ENCODE measurements around the gene CTNND2.

CTNND2 gene

GRCh38 chr5:11594021-11594420, 310.2 kb downstream of the CTNND2 start:
- no peak for DNase-seq (ENCODE audit: low read depth)

DNA sequence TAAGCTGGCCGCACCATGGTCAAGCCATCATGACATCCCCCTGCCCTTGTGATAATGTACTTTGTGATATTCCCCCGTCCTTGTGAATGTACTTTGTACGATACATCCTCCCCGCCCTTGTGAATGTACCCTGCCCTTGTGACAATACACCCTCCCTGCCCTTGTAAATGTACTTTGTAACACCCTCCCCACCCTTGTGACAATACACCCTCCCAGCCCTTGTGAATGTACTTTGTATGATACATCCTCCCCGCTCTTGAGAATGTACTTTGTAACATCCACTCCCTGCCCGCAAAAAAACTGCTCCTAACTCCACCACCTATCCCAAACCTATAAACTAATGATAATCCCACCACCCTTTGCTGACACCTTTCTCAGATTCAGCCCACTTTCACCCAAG, 313.8 kb downstream of the CTNND2 start:
- DNase-seq (ENCODE audit: low read depth) = no peak

DNA sequence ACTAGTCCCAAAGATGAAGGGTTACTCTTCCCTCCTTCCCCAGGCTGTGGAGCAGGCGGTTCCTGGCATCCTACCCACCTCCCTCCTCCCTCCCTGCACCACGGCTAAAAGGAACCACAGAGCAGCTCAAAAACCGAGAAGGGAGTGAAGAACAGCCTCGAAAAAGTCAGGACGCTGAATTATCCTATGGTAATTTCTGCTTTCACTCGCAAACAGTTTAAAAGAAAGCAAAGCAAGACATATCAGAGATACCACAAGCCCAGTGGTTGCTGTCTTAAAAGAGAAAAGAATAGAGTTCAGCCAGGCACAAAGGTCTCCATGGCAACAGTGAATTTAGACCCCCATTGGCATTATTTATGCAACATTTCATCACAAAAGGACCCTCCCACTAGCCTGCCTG, 315.4 kb downstream of the CTNND2 start:
- DNase-seq (ENCODE audit: low read depth) = no peak

GRCh38 chr5:11584017-11584416, 320.2 kb downstream of the CTNND2 start:
- DNase-seq (ENCODE audit: low read depth) = no peak

DNA sequence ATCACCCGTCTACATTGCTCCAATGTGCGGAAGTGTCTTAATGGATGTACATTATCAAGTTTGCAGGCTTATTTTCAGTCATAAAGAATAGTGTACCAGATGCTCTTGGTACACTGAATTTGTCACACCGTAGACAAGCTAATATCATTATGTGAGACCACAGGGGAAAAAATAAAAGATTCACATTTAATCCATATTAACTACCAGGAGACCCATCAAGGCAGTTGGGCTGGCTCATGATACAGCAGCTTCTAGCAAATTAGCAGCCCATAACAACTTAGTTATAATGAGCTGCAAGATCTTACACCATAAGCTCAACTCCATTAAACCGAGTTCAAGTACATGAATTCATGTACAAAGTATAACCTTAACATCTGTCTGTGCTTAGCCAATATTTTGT, 324.9 kb downstream of the CTNND2 start:
- no peak for DNase-seq (ENCODE audit: low read depth)

DNA sequence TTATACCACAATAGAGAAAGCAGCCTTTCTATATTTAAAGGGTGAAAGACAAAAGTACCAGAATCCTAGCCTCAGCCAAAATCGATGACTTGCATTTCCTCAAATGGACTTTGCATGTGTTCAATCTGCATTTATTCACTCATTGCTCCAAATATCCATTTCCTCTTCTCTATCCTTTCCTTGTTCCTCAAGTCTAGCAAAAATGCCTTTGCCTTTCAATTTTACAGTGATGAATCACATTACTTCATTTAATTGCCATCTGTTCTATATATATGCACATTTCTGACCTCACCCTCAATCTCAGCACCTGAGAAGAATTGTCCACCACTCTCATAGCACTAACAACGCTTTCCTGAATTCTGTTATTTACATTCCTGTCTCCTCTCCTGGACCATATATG, 329.5 kb downstream of the CTNND2 start:
- DNase-seq (ENCODE audit: low read depth) = no peak

DNA sequence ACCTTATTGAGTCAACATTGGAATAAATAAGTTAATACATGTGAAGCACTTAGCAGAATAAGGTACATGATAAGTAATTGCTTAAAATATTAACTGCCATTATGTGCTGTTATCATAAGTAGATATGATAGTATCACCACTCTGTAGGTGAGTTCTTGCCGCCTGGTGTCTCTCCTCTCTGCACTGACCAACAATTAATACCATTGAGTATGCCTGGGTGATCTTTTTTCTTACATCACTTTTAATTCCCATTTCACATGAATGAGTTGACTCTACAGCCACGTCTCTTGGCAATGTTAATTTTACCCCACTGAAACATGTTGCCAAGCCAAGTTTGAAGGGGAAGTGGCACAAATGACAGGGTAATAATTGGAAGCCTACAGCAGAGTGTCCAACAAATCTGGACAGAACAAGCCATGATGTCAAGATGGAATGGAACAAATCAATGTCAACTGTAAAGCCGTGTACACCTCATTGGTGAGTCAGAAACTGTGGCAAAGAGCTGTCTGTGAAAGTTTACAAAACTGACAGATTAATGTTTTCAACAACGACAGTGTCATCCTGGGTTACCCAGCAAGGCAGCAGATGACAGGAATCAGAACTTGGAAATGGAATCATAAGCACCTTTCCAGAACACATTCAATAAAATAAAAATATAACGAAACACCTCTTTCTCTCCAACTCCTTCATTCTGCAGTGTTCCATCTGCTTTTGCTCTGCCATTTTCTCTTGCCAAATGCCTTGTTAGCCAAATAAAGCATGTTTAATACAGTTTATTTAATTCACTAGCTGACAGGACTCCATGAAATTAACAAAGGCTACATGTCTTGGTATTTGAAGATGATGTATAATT, 330.9 kb downstream of the CTNND2 start:
- DNase-seq (ENCODE audit: low read depth) = no peak

DNA sequence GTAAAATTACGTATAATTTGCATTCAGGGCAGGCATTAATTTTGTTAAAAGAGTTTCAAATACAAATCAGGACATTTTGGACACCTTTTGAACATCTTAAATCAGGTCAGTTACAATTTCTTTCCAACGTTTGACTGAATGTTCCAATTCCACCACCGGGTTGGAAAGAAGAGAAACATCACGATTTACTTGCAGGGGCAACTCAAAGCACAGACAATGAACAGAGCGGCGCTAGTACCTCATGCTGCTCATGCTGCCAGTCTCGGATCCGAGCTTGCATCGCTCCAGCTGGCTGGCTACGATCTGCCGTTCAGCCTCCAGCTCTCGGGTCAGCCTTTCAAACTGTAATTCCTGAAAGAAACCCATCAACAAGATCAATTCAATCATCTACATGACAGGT, 339.5 kb downstream of the CTNND2 start:
- DNase-seq (ENCODE audit: low read depth) = no peak

DNA sequence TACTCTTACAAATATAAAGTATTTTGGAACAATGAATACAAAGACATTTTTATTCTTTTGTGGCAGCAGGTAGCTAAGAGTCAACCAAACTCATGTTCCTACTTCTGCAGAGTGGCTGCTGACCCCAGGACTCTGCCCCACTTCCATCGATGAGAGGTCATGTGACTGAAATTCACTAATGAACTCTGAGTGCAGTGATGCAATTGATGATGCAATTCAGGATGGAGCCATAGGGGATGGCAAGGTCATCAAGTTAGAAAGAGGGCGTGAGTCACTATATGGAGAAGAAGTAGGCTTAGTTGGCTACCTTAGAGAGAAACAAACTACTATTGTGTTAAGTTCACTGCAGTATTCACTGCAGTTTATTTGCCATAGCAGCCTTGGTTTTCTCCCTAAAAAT, 340.4 kb downstream of the CTNND2 start:
- DNase-seq (ENCODE audit: low read depth) = no peak

- DNase-seq (ENCODE audit: low read depth) = no peak
Measured at GRCh38 chr5:11560915-11561697, 343.1 kb downstream of the CTNND2 start.

- DNase-seq (ENCODE audit: low read depth) = no peak
Measured at GRCh38 chr5:11557063-11557462, 347.2 kb downstream of the CTNND2 start.

DNA sequence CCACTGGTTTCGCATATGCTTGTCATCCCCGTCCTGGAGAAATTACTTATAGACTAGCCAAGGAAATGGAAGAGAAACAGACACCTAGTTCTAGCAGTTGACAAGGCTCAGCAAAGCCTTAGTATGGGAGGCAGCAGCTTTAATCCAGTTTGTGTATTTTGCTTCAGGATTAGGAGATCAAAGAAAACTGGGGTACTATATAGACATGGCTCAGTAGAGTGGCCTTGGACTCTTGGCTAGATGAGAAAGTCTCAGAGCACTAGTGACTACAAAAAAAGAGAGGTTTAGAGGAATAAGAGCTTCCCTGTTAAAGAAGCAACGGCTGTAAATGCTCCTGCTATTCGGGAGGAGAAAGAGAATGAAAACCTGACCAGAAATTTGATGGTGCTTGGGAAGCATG, 349.1 kb downstream of the CTNND2 start:
- DNase-seq (ENCODE audit: low read depth) = no peak

DNA sequence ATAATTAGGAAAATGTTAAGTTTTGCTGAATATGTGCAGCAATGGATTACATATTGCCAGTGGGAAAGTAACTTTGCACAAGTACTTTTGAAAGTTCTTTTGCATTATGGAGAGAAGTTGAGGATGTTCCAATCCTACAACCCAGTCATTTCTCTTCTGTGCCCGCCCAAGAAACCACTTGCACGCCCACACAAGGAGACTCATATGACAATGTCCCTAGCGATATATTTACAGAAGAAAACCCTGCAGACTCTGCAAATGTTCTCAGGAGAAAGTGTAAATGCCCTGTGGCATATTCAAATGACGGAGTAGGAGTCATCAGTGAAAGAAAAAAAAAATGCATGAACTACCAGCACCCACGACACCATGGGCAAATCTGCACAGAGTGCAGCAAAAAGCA, 356.5 kb downstream of the CTNND2 start:
- DNase-seq (ENCODE audit: low read depth) = no peak

GRCh38 chr5:11547140-11547539, 357.1 kb downstream of the CTNND2 start:
- no peak for DNase-seq (ENCODE audit: low read depth)

DNA sequence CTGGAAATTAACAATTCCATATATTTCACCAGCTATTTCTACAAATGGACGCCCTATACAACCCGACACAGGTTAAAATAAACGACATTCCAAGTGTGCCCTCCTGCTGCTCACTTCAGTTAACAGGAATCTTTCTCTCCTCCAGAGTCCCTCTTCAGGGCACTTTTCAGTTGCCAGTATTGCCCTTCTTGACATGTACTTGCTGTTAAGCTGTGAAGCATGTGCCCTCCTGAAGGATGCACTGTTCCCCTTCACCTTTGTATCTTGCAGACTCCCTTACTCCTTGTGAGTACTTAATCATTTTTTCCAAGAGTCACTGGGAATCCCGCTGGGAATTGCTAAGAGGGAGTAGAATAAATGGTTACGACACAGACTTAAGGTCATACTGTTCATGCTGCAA, 364.1 kb downstream of the CTNND2 start:
- no peak for DNase-seq (ENCODE audit: low read depth)

GRCh38 chr5:11531811-11532555, 372.3 kb downstream of the CTNND2 start:
- DNase-seq (ENCODE audit: low read depth) = no peak

DNA sequence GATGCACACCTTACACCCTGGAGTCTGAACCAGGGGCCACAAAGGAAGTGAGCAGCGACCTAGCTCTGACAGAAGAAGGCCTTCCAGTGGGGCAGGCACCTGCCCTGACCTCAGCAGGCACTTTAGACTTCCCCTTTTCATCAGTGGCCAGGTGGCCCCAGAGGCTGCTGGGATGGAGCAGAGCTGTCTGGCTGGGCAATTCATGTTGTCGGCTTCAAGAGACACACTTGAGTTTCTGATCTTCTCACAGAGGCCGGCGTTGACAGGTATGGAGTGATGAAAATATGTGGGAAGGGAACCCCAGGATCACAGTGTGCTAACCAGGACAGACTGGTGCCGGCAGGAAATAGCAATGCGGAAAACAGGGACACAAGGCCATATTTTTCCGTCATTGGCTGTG, 375.5 kb downstream of the CTNND2 start:
- no peak for DNase-seq (ENCODE audit: low read depth)

GRCh38 chr5:11527652-11528349, 376.4 kb downstream of the CTNND2 start:
- no peak for DNase-seq (ENCODE audit: low read depth)

DNA sequence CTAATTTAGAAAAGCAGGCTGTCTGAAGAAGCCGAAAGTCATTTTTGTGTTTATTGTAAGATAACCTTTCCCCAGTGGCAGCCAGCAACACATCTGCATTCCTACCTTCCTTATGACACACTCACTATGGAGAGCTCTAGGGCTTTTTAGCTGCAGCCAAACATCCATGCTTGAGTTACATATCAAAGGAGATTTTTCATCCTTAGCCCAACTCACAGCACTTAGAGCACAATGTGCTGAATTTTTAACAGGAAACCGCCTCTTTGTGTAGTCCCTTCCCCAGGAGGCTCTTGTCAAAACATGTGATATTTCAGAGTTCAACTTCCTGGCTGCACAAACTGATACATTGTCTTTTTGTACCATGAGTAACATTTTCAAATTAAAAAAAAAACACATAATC, 379.2 kb downstream of the CTNND2 start:
- DNase-seq (ENCODE audit: low read depth) = no peak

GRCh38 chr5:11524188-11524587, 380.1 kb downstream of the CTNND2 start:
- DNase-seq (ENCODE audit: low read depth) = no peak

- DNase-seq (ENCODE audit: low read depth) = no peak
Measured at GRCh38 chr5:11522796-11523195, 381.4 kb downstream of the CTNND2 start.
